ENCODE results near the gene STAT6. TPM values are rescaled to one million over a fixed set of nuclear protein-coding genes. Genes with fewer than 3 reads are reported as not detected.

The STAT6 gene
- total and polyA plus RNA-seq, 8 donors, result 137 to 237 (median 173) TPM

DNA sequence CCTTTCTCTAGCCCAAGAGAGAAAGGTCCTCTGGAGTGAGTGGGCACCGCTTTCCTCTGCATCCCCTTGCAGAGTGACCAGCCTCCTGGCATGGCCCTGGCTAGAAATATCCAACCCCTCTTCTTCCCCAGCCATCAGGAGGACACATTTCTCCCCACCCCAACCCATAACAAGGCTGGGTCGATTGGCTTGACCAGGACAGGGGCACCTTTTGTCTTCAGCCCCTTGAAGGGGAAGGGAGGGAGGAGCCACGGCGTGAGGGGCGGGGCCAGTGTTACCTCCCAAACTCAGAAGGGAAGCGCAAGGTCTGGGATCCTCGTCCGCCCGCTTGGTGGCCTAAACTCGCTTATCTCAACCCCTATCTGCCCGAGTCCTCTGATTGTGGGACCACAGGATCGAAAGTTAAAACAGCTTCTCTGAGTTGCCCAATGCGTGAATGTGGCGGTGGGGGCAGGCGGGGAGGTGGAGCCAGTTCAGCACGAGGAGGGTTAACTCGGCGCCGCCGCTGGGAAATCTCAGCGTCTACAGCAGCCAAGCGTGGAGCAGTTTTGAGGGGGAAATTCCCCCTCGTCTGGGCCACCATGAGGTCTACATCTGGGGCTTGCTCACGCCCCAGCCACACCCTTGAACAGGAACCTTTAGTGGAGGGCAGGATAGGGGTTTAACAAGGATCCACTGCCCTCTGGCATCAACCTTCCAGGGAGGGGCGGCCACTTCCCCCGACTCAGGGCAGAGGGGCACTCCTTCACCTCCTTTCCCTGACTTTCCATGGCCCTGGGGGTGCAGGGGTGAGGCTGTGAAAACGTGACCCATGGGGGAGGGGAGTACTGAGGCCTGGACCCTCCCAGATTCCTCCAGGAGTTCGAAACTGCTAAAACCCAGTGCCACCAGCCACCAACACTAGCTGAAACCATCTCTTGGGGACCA is 795 bp downstream of the STAT6 start:
- Histone ChIP-seq H3K4me3 (peak overlapping the region; percentile 81 to 96), H3K27me3 (no peaks in the 10 kb centered on the region), H3K9me3 (no peaks in the 10 kb centered on the region), H3K27ac (peak overlapping the region; percentile 100), H3K36me3 (peaks cover 0 to 32% of the 10 kb centered on the region in 2 donors), H3K4me1 (peaks cover 15 to 49% of the 10 kb centered on the region in 2 donors)
- ATAC-seq (peak; percentile 37), DNase-seq (peak; percentile 59 to 93 (median 74))
- TF ChIP-seq, protein P1, sequence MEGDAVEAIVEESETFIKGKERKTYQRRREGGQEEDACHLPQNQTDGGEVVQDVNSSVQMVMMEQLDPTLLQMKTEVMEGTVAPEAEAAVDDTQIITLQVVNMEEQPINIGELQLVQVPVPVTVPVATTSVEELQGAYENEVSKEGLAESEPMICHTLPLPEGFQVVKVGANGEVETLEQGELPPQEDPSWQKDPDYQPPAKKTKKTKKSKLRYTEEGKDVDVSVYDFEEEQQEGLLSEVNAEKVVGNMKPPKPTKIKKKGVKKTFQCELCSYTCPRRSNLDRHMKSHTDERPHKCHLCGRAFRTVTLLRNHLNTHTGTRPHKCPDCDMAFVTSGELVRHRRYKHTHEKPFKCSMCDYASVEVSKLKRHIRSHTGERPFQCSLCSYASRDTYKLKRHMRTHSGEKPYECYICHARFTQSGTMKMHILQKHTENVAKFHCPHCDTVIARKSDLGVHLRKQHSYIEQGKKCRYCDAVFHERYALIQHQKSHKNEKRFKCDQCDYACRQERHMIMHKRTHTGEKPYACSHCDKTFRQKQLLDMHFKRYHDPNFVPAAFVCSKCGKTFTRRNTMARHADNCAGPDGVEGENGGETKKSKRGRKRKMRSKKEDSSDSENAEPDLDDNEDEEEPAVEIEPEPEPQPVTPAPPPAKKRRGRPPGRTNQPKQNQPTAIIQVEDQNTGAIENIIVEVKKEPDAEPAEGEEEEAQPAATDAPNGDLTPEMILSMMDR (IDR thresholded peaks at IDR 0.05), result no peak
- intact Hi-C loops (cut with DNase I), result no loop called here

DNA sequence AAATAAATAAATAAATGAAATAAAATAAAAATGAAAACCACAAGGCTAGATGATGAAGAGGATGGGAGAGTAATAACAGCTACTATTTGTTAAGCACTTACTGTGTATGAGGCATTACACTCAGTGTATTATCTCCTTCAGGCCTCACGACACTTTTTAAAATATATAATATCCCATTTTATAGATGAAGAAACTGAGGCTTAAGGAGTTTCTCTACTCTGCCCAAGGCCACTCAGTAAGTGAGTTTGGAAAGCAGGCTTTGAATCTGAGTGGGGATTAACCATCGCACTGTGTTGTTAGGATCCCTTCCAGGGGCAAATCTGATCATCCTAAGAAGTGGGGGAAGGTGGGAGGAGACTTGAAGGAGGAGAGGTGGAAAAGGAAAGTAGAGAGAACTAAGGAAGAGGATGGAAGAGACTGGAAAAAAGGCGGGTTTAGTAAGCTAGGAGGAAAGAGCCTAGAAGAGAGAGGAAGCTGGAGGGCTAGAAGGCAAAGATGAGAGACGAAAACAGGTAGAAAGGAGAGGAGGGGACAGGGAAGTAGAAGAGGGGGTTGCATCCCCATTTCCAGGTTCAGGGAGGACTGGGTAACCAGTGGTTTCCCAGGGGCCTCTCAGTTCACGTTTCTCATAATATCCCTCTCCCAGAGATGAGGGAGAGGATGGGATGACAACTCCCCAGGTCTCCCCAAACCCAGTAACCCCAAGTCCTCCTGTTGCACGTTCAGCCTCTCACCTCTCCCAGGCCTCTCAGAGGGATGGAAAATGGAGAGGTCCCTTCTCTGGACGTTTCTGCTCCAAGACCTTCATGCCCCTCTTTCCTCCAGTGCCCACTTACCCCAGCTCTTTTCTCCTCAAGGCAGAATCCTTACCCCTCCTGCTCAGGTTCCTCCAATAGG is 1.7 kb downstream of the STAT6 start:
- Histone ChIP-seq H3K36me3 (peaks cover 0 to 41% of the 10 kb centered on the region in 2 donors), H3K4me1 (peaks cover 15 to 53% of the 10 kb centered on the region in 2 donors), H3K27me3 (no peaks in the 10 kb centered on the region), H3K4me3 (peak overlapping the region; percentile 81 to 96), H3K9me3 (no peaks in the 10 kb centered on the region), H3K27ac (peak overlapping the region; percentile 100)
- DNase-seq (no peak), ATAC-seq (no peak)
- TF ChIP-seq, protein P1 (IDR thresholded peaks at IDR 0.05), result no peak
- intact Hi-C loops (cut with DNase I), result no loop called here

DNA sequence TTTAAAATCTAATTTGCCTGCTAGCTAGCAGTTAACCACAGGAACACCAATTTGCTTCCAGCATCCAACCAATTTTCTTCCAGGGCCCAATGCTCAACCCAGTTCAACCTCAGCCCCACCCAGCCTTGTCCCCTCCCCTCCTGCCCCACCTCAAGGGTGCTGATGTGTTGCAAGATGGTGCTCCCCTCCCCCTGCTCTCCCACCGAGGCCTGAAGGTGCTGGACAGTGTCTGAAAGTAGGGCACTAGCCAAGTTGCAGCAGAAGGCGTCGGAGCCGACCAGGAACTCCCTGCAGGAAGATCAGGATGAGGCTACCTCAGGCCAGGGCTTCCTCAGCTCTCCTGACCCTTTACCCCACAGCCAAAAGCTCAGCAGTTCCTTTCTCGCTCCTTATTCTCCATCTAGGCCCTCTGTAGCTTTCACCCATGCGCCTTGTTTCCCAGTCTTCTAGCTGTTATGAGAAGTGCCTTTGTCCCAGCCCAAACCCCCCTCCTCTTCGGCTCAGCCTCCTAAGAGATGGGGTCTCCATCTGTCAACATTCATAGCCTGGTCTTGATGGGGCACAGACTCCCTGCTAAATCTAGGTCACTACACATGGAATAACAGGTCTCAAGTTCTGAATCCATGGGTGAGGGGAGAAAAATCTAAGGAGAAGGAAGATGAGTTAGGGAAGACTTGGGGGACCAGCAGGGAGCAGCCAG is 3.6 kb downstream of the STAT6 start:
- H3K36me3 ChIP-seq, result peaks cover 0 to 59% of the 10 kb centered on the region in 2 donors
- H3K9me3 ChIP-seq, result no peaks in the 10 kb centered on the region
- TF ChIP-seq, protein P1 (IDR thresholded peaks at IDR 0.05), result no peak
- H3K27ac ChIP-seq, result no peak overlapping the region
- no peak overlapping the region for H3K4me3 ChIP-seq
- intact Hi-C loops (cut with DNase I), result no loop called here
- DNase-seq (no peak), ATAC-seq (no peak)
- peaks cover 13 to 60% of the 10 kb centered on the region in 2 donors for H3K4me1 ChIP-seq
- H3K27me3 ChIP-seq, result no peaks in the 10 kb centered on the region

DNA sequence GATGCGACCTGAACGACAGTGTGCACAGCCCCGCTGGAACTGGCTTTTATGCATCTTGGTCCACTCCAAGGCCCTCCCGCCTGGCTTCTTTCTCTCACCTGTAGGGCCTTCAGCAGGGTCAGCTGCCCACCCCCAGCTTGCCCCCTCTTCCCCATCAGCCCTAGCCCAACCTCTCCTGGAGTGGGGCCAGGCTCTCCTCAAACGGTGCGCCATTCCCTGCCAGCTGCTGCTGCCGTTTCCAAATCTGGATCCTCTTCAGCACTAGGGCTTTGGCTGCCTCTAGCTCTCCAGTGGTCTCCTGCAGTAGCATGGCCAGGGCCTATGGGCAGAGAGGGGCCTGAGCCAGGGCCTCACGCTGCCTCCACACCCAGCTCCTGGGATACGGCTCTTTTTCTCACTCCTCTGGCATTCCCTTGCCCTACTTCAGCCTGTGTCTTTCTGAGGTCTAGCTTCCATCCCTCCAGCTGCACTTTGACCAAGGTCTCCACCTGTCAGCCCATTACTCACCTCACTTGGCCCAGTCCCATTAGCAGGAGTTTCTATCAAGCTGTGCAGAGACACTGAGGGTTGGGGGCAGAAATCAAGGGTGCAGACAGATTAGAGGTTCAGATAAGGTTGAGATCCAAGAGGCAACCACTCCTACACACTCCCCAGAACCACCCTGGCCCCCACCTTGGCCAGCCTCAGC is 5.0 kb downstream of the STAT6 start:
- no peak for DNase-seq
- intact Hi-C loops (cut with DNase I), result no loop called here
- Histone ChIP-seq H3K4me1 (peaks cover 10 to 49% of the 10 kb centered on the region in 2 donors), H3K27me3 (no peaks in the 10 kb centered on the region), H3K9me3 (no peaks in the 10 kb centered on the region), H3K4me3 (no peak overlapping the region), H3K36me3 (peaks cover 0 to 73% of the 10 kb centered on the region in 2 donors), H3K27ac (no peak overlapping the region)
- TF ChIP-seq, protein P1 (IDR thresholded peaks at IDR 0.05), result no peak
- ATAC-seq, result no peak

Measured in left lung (tissue), 10 donors.